Measurements from ENCODE around the gene SOX6.
A peak's percentile ranks its signal among the peaks of the same experiment; 100 is the strongest.
"Not testable (repeated sequence)": the region's sequence is repeated elsewhere in the genome, so short reads cannot be mapped to it uniquely, and the experiment has no call there.

Gene SOX6

GRCh38 chr11:15930442-15931025 is 425.8 kb downstream of the SOX6 start:
- no peak for TF ChIP-seq CTCF (conservative IDR thresholded peaks at IDR 0.05; ENCODE audit: low read depth)
- POLR2A ChIA-PET (ENCODE audit: low non-redundant PET) = no interaction called here

GRCh38 chr11:15929371-15929901 is 426.9 kb downstream of the SOX6 start:
- H3K27ac ChIP-seq = no peak overlapping the region
- ChIA-PET CTCF (no interaction called here), POLR2A (ENCODE audit: low non-redundant PET) (no interaction called here)
- TF ChIP-seq CTCF (conservative IDR thresholded peaks at IDR 0.05; ENCODE audit: low read depth) = no peak
- DNase-seq (ENCODE audit: low spot score) = no peak

More at GRCh38 chr11:15930442-15931025, 425.8 kb downstream of the SOX6 start:
- CTCF ChIA-PET = interaction anchor here (0.5 kb wide), 1 partner anchor 936 kb away, joined by 4 read pairs; no protein-coding TSS in a partner anchor
- H3K27ac ChIP-seq = no peak overlapping the region
- no peak for DNase-seq (ENCODE audit: low spot score)

GRCh38 chr11:15927864-15928217 is 428.5 kb downstream of the SOX6 start:
- ChIA-PET CTCF (no interaction called here), POLR2A (ENCODE audit: low non-redundant PET) (no interaction called here)
- no peak for DNase-seq (ENCODE audit: low spot score)
- TF ChIP-seq CTCF (conservative IDR thresholded peaks at IDR 0.05; ENCODE audit: low read depth) = no peak
- no peak overlapping the region for H3K27ac ChIP-seq

- no peak overlapping the region for H3K27ac ChIP-seq
- DNase-seq (ENCODE audit: low spot score) = no peak
- ChIA-PET CTCF (interaction anchor here (0.8 kb wide), 1 partner anchor 10 kb away, joined by 3 read pairs; no protein-coding TSS in a partner anchor), POLR2A (ENCODE audit: low non-redundant PET) (no interaction called here)
- no peak for TF ChIP-seq CTCF (conservative IDR thresholded peaks at IDR 0.05; ENCODE audit: low read depth)
Measured at GRCh38 chr11:15927196-15927863, 429.0 kb downstream of the SOX6 start.

- no peak for DNase-seq (ENCODE audit: low spot score)
- TF ChIP-seq CTCF (conservative IDR thresholded peaks at IDR 0.05; ENCODE audit: low read depth) = no peak
- CTCF ChIA-PET = interaction anchor here (0.6 to 1.4 kb wide), 2 partner anchors 13 to 396 kb away, joined by 5 to 6 read pairs; no protein-coding TSS in a partner anchor
- H3K27ac ChIP-seq = no peak overlapping the region
- POLR2A ChIA-PET (ENCODE audit: low non-redundant PET) = no interaction called here
Measured at GRCh38 chr11:15926071-15926470, 430.3 kb downstream of the SOX6 start.

GRCh38 chr11:15923183-15923582 is 433.2 kb downstream of the SOX6 start:
- POLR2A ChIA-PET (ENCODE audit: low non-redundant PET) = interaction anchor here (0.7 kb wide), 1 partner anchor 878 kb away, joined by 4 read pairs; no protein-coding TSS in a partner anchor

GRCh38 chr11:15922745-15923144 is 433.6 kb downstream of the SOX6 start:
- ChIA-PET POLR2A (ENCODE audit: low non-redundant PET) (interaction anchor here (0.7 kb wide), 1 partner anchor 879 kb away, joined by 4 read pairs; no protein-coding TSS in a partner anchor), CTCF (interaction anchor here (0.6 to 0.8 kb wide), 3 partner anchors 10 to 669 kb away, joined by 3 to 8 read pairs (median 3); no protein-coding TSS in a partner anchor)
- DNase-seq (ENCODE audit: low spot score); H3K27ac ChIP-seq: not testable (repeated sequence)

More at GRCh38 chr11:15923183-15923582, 433.2 kb downstream of the SOX6 start:
- DNase-seq (ENCODE audit: low spot score) = peak; percentile 18
- CTCF ChIA-PET = interaction anchor here (0.6 to 0.8 kb wide), 2 partner anchors 9 to 670 kb away, joined by 3 to 8 read pairs; no protein-coding TSS in a partner anchor
- no peak overlapping the region for H3K27ac ChIP-seq
- TF ChIP-seq CTCF (conservative IDR thresholded peaks at IDR 0.05; ENCODE audit: low read depth) = no peak
